ENCODE data around the gene FSIP1.

Gene FSIP1

DNA sequence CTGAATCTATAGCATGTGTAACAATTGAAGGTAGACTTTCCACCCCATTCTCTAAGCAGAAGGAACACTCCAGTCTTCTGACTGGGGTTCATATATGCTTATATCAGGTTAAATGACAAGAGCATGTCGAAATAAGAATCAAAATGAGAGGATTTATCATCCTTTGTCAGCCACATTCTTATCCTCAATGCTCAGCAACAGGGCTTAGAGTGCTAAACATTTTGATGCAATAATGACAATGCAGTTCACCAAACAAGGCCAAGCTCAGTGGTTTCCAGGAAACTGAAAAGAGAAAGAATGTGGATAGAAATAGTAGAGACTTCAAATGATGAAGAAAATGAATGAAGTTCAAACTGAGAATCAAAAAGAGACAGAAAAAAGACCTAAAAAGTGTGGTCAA, 78.0 kb downstream of the FSIP1 start:
- no peak for TF ChIP-seq GATA2 (IDR thresholded peaks at IDR 0.05; ENCODE audit: low read depth, low read length)
- TF ChIP-seq GATA3 (IDR thresholded peaks at IDR 0.05; ENCODE audit: low read depth, low read length): no peak

DNA sequence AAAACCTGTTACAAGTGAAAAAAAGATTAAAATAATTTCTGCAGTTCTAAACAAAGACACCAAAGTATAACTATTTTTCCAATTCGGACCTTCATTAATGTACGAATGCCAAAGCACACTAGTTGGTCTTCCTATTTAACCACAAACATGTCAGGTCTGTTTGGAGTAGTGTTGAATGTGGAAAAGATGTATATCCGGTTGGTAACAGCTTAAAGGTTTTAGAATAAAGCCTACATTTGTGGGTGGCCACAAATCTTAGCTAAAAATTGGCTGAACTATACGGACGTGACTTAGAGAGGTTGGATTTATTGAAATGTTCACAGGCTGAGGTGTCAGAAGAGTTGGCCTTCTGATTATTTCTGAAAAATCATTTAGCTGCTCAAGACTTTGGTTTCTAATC, 78.4 kb downstream of the FSIP1 start:
- no peak for TF ChIP-seq GATA3 (IDR thresholded peaks at IDR 0.05; ENCODE audit: low read depth, low read length)
- TF ChIP-seq GATA2 (IDR thresholded peaks at IDR 0.05; ENCODE audit: low read depth, low read length): no peak

- TF ChIP-seq GATA2 (IDR thresholded peaks at IDR 0.05; ENCODE audit: low read depth, low read length) (no peak), GATA3 (IDR thresholded peaks at IDR 0.05; ENCODE audit: low read depth, low read length) (no peak)
Measured at GRCh38 chr15:39701988-39702387, 80.7 kb downstream of the FSIP1 start.

DNA sequence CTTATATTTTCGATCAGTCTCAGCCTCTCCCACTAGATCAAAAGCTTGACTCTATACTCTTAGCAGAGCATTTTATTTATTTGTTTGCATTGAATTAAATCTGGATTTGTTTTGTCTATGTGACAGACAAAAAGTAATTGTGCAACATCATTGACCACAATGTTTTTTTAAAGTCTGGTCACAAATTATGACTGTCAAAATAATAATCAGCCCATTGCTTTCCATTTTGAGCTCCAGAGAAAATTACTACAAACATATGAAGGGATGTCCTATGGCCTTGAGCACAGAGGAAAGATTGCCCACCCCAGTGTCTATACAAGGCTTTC, 82.3 kb downstream of the FSIP1 start:
- TF ChIP-seq GATA3 (IDR thresholded peaks at IDR 0.05; ENCODE audit: low read depth, low read length): no peak
- TF ChIP-seq GATA2 (IDR thresholded peaks at IDR 0.05; ENCODE audit: low read depth, low read length): no peak

DNA sequence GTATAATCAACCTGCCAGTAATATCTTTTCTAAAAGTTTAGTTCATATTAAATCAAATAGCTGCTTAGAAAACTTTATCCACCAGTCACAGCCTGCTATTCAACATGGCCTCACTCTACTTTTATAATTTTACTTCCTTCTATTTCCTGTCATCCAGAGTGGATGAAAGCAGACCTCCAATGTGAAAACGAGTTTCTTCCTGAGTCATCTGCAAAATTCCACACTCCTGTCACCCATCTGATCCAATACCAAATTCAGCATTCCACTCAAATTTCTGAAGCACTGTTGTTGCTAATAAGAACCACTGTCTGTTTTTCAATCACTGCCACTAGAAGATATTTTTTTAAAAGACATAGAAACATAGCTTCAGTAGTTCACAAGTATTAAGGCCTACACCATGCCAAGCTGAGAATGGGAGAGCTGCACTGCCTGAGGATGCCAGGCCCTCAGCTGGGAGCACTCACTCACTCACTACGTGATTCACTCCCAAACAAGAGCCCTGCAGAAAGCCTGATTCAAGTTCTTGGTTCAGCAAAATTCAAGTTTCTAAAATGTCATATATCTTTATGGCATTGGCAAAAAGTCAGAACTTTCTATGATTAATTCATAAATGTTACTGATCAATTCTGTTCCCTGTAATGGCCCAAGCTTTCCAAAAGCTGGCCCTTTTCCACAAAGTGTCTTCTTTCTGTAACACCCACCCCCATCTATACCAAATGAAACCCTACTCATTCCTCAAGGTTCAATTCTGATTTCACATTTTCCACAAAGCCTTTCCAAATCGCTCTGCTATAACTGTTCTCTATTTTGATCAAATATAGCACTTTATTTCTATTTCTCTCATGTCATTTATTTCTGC, 82.9 kb downstream of the FSIP1 start:
- no peak for TF ChIP-seq GATA3 (IDR thresholded peaks at IDR 0.05; ENCODE audit: low read depth, low read length)
- no peak for TF ChIP-seq GATA2 (IDR thresholded peaks at IDR 0.05; ENCODE audit: low read depth, low read length)

DNA sequence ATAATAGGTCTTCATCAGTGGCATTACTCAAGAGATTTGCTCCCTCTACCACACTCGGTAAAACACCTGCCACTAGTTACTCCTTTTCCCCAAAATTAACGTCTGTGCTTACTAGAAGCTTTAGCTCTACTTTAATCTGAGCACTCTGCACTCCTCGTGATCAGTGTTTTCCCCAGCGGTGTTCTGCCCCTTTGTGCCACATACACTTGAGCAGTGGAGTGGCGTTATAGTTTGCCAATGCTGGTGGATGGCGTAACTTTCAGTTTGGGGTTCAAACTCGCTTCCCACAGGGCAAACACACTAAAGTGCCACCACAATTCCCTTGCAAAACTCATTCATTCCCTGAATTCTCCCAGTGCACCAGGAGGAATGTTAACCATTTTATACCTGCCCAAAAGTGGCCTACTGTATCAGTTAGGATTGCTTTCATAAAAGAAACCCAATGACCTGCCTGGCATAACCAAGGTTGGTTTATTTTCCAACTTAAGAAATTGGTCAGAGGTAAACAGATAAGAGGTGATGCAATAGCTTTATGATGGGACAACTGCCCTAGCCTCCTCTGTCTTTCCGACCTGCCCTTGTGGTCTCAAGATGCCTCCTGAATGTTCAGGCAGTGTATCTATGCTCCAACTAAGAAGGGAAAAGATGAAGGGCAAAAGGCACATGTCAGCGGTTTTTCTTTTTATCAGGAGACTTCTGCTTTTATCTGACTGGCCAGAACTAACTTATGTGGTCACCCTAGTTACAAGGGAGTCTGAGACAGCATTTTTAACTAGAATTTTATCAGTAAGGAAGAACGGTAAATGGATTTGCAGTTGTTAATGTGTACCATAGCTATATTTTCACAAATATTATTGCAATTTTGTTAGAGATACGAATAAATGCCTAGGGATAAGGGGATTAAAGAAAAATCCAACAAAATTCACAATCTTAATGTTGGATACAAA, 83.9 kb downstream of the FSIP1 start:
- TF ChIP-seq GATA3 (IDR thresholded peaks at IDR 0.05; ENCODE audit: low read depth, low read length): no peak
- TF ChIP-seq GATA2 (IDR thresholded peaks at IDR 0.05; ENCODE audit: low read depth, low read length): no peak

DNA sequence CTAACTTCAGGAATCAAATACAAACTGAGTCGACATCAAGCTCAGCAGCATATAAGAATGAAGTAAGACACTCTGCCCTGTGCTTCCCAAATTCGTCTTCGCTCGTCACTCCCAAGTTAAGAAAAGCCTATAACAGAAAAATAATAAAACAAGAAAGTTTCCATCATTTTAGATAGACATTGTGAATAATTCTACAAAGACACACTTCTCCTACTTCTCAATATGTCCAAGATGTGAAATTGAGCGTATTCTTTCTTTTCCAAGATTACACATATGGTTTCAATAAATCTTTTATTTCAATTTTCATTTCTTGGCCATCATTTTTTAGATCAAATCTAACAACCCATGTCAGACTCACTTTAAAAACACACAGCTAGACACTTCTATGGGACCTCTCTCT, 85.1 kb downstream of the FSIP1 start:
- no peak for TF ChIP-seq GATA3 (IDR thresholded peaks at IDR 0.05; ENCODE audit: low read depth, low read length)
- TF ChIP-seq GATA2 (IDR thresholded peaks at IDR 0.05; ENCODE audit: low read depth, low read length): no peak

DNA sequence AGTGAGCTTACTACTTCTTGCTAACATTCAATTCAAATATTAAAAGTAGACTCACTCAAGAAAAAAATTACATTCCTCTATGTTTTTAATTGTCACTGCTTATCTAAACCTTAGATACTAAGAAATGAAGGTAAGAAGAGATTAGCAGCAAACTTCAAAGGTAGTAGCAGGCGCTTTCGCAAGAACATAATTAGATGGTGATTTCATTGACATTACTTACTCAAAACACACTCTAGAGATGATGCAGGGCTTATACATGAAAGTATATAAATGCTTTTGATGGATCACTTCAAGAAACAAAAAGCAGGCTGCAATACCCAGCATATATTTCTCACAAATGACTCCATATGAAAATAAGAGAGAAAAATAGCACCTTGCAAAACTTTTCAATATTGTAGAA, 86.8 kb downstream of the FSIP1 start:
- no peak for TF ChIP-seq GATA3 (IDR thresholded peaks at IDR 0.05; ENCODE audit: low read depth, low read length)
- TF ChIP-seq GATA2 (IDR thresholded peaks at IDR 0.05; ENCODE audit: low read depth, low read length): no peak

DNA sequence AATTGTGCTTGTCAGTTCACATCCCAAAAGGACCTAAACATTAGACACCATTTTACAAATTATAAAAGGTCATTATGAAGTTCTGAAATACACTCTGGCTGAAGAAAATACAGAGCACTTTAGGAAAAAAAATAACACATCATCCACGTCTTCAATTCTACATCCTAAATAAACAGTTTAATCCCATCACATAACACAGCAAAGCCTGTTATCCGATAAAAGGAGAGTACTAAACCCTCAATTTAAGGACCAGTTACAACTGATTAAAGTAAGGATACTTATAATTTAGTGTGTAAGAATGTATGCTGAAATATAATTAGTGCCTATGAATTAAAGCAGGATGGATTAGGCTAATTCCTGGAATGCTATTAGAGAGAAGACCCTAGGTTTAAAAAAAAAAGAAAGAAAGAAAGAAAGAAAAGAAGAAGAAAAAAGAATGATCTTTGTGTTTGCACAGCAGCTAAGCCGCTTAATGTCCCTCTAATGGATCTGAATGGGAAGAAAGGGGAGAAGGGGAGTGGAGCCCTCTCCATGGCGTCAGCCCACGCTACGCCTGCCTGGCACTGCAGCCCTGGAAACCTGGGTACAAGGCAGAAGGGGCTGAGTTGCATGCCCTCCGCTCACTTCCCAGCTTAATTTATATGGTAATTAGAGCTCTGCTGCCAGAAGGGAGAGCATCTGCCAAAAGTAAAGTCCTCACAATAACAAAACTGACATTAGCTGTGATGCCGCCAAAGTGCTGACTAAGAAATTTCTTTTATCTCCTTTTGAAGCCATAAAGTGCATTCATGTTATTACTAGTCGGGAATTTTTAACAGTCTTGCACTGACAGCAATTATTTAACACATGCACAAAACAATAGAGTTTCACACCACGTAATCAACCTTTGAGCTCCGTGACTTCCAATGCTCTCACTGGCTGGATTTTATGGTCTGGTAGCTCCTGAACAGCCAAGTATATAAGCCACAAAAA, 90.0 kb downstream of the FSIP1 start:
- TF ChIP-seq GATA3 (IDR thresholded peaks at IDR 0.05; ENCODE audit: low read depth, low read length) (no peak), GATA2 (IDR thresholded peaks at IDR 0.05; ENCODE audit: low read depth, low read length) (no peak)

DNA sequence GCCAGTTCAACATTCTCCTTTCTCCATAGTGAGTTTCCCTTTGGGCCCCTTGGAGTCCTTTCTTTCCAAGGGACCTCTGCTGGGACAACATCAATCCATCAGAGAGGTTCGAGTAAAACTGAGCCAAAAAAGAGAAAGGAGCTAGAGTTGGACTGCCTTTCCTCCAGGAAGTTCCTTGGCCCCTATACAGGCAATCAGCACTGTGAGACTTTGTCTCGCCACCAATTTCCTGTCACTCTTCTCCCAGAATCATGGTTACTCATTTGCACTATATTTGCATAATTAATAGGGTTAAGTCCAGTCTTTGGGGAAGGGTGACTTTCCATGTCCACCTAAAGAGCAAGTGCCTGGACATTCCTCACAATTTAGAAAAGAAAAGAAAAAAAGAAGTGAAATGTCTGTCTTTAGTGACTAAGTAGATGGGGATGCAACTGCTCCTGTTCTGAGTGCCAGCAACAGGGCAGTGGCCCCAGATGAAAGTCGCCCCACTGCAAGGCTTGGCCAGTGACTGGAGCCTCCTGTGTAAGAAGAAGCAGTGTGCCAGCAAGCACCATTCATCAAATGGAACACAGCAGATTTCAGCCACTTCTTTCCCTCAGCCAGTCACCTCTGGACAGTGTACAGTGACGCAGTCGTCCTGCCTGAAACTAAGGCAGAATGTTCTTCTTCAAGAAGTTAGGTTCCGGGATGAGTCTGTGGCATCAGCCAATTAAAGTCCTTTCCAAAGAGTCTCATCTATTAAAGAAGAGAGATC, 91.6 kb downstream of the FSIP1 start:
- TF ChIP-seq GATA2 (IDR thresholded peaks at IDR 0.05; ENCODE audit: low read depth, low read length) (no peak), GATA3 (IDR thresholded peaks at IDR 0.05; ENCODE audit: low read depth, low read length) (no peak)

DNA sequence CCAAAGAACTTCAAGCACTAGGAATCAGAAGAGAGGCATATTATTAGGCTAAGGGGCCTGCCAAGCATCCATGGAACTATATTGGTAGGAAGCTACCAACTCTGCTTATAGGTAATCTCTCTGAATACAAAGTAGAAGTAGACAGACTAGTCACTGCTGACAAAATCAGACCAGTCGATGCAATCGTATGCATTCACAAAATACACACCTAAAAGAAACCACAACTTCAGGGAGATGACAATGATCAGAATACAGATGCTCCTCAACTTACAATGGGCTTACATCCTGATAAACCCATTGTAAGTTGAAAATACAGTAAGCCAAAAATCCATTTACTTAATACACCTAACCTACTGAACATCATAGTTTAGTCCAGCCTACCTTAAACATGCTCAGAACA, 94.7 kb downstream of the FSIP1 start:
- TF ChIP-seq GATA3 (IDR thresholded peaks at IDR 0.05; ENCODE audit: low read depth, low read length): no peak
- no peak for TF ChIP-seq GATA2 (IDR thresholded peaks at IDR 0.05; ENCODE audit: low read depth, low read length)

GRCh38 chr15:39685999-39686613, 96.5 kb downstream of the FSIP1 start:
- TF ChIP-seq GATA3 (IDR thresholded peaks at IDR 0.05; ENCODE audit: low read depth, low read length): no peak
- no peak for TF ChIP-seq GATA2 (IDR thresholded peaks at IDR 0.05; ENCODE audit: low read depth, low read length)

DNA sequence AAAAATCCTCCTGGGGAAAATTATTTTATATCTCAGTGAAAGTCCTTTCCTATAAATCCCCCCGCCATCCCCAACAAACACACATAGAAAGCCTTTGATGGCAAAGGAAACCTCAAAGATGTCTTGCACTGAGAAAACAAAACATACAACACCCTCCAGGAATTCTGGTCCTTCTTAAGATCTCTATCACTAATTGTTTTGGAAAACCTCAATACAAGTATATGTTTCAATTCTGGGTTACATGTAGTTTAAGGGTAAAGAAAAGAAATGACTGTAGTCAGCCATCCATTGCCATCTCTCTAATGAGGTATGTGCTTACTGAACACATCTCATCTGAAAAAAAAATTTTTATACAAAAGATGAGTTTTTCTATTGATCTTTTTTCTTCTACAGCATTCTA, 97.3 kb downstream of the FSIP1 start:
- TF ChIP-seq GATA2 (IDR thresholded peaks at IDR 0.05; ENCODE audit: low read depth, low read length): no peak
- TF ChIP-seq GATA3 (IDR thresholded peaks at IDR 0.05; ENCODE audit: low read depth, low read length): no peak
